ENCODE data around the gene ADD1.

GRCh38 chr4:2964706-2965258 is 121.1 kb downstream of the ADD1 start:
- TF ChIP-seq YY1 (IDR thresholded peaks at IDR 0.05) (no peak), CTCF (IDR thresholded peaks at IDR 0.05; ENCODE audit: low read depth, low read length, missing input control) (no peak), RAD21 (IDR thresholded peaks at IDR 0.05) (no peak), REST (IDR thresholded peaks at IDR 0.05) (no peak), MAX (IDR thresholded peaks at IDR 0.05) (no peak), JUND (IDR thresholded peaks at IDR 0.05) (no peak), TAF1 (conservative IDR thresholded peaks at IDR 0.05) (no peak), ATF3 (IDR thresholded peaks at IDR 0.05) (no peak), RXRA (IDR thresholded peaks at IDR 0.05) (no peak), GABPA (IDR thresholded peaks at IDR 0.05 in 1 of 2, conservative IDR thresholded peaks at IDR 0.05 in 1 of 2) (no peak), SP1 (IDR thresholded peaks at IDR 0.05) (no peak), FOXA1 (IDR thresholded peaks at IDR 0.05) (no peak), HNF4G (IDR thresholded peaks at IDR 0.05) (no peak), HNF4A (conservative IDR thresholded peaks at IDR 0.05) (no peak)
